HG02981 (cell line): ENCODE results near the gene APOC4.
"Not testable (repeated sequence)": the region's sequence is repeated elsewhere in the genome, so short reads cannot be mapped to it uniquely, and the experiment has no call there.

Experiments used
- ATAC-seq: cut with Tn5 transposase; IDR thresholded peaks from one replicate; pipeline ENCODE4 v1.9.1; 2021; ENCODE audit warnings: mild to moderate bottlenecking, moderate library complexity; ENCODE audit not compliant: unreplicated experiment

Gene APOC4

GRCh38 chr19:44957526-44957925, 15.5 kb downstream of the APOC4 start:
- ATAC-seq: no peak

GRCh38 chr19:44958090-44958489, 16.1 kb downstream of the APOC4 start:
- ATAC-seq: no peak

- no peak for ATAC-seq
These were observed 17.7 kb downstream of the APOC4 start for GRCh38 chr19:44959691-44960090.

GRCh38 chr19:44960906-44961728, 19.1 kb downstream of the APOC4 start:
- no peak for ATAC-seq

- no peak for ATAC-seq
These were observed 19.8 kb downstream of the APOC4 start for GRCh38 chr19:44961821-44962220.

- ATAC-seq: no peak
These were observed 26.1 kb downstream of the APOC4 start for GRCh38 chr19:44968118-44968517.

- no peak for ATAC-seq
These were observed 26.6 kb downstream of the APOC4 start for GRCh38 chr19:44968670-44969069.

- ATAC-seq: no peak
These were observed 27.4 kb downstream of the APOC4 start for GRCh38 chr19:44969437-44969836.

- ATAC-seq: not testable (repeated sequence)
These were observed 29.4 kb downstream of the APOC4 start for GRCh38 chr19:44971451-44971850.

GRCh38 chr19:44972802-44973201, 30.8 kb downstream of the APOC4 start:
- ATAC-seq: no peak

GRCh38 chr19:44973982-44974735, 32.1 kb downstream of the APOC4 start:
- no peak for ATAC-seq

- ATAC-seq: no peak
These were observed 32.8 kb downstream of the APOC4 start for GRCh38 chr19:44974857-44975256.

- no peak for ATAC-seq
These were observed 33.4 kb downstream of the APOC4 start for GRCh38 chr19:44975444-44975843.

- no peak for ATAC-seq
These were observed 42.0 kb downstream of the APOC4 start for GRCh38 chr19:44984005-44984404.

GRCh38 chr19:44985445-44985844, 43.4 kb downstream of the APOC4 start:
- no peak for ATAC-seq

GRCh38 chr19:44986389-44986788, 44.4 kb downstream of the APOC4 start:
- ATAC-seq: no peak

- ATAC-seq: no peak
These were observed 45.2 kb downstream of the APOC4 start for GRCh38 chr19:44987148-44987675.

- no peak for ATAC-seq
These were observed 46.2 kb downstream of the APOC4 start for GRCh38 chr19:44988273-44988672.

- ATAC-seq: no peak
These were observed 47.0 kb downstream of the APOC4 start for GRCh38 chr19:44988896-44989556.

GRCh38 chr19:44990459-44990858, 48.4 kb downstream of the APOC4 start:
- ATAC-seq: no peak

GRCh38 chr19:44990966-44991365, 48.9 kb downstream of the APOC4 start:
- ATAC-seq: no peak
